Upper lobe of right lung (tissue), 1 donor: Measurements from ENCODE around the gene ALK. TPM values are rescaled to one million over a fixed set of nuclear protein-coding genes. Genes with fewer than 3 reads are reported as not detected.

ENCODE experiments used
- ATAC-seq: fragments of 200-7000 bp; cut with Tn5 transposase; one replicate; pipeline ENCODE4 v1.9.1; 2020; ENCODE audit warnings: mild to moderate bottlenecking, moderate library complexity
- DNase-seq: peaks from one replicate; pipeline ENCODE4 v3.0.0-alpha.2; 2020
- H3K27ac ChIP-seq: fragments of 200-600 bp; one replicate; pipeline ENCODE4 v1.8.0; 2022
- H3K27me3 ChIP-seq: fragments of 200-600 bp; one replicate; pipeline ENCODE4 v1.8.0; 2022; ENCODE audit warnings: mild to moderate bottlenecking
- H3K36me3 ChIP-seq: fragments of 200-600 bp; one replicate; pipeline ENCODE4 v1.8.0; 2022
- H3K4me1 ChIP-seq: fragments of 200-600 bp; one replicate; pipeline ENCODE4 v1.8.0; 2022
- H3K4me3 ChIP-seq: fragments of 200-600 bp; one replicate; pipeline ENCODE4 v1.8.0; 2022; ENCODE audit warnings: mild to moderate bottlenecking
- H3K9me3 ChIP-seq: fragments of 200-600 bp; one replicate; pipeline ENCODE4 v1.8.0; 2022
- intact Hi-C: fragments of 100-400 bp; cut with DNase I; formaldehyde crosslinking; loops from one replicate; pipeline ENCODE4 v1.11.0; 2022
- total RNA-seq: library from RNA; stranded (reverse); fragmentation: NEBNext Ultra II Directional; extraction: Animal tissue kit (Norgen Biotek cat#: 25700); gene quantifications from one replicate; pipeline ENCODE4 v1.2.1, GENCODE V29; 2021
- TF ChIP-seq, protein P1 (sequence below): fragments of 200-600 bp; IDR thresholded peaks from one replicate; pipeline ENCODE4 v1.8.0; 2022; ENCODE audit warnings: antibody characterized with exemption
- donor health status: DM: no; HTN: yes; CAD: no; lungs with severe emphysema.

The ALK gene
- total RNA-seq, 1 donor from 2014 or later: not detected

DNA sequence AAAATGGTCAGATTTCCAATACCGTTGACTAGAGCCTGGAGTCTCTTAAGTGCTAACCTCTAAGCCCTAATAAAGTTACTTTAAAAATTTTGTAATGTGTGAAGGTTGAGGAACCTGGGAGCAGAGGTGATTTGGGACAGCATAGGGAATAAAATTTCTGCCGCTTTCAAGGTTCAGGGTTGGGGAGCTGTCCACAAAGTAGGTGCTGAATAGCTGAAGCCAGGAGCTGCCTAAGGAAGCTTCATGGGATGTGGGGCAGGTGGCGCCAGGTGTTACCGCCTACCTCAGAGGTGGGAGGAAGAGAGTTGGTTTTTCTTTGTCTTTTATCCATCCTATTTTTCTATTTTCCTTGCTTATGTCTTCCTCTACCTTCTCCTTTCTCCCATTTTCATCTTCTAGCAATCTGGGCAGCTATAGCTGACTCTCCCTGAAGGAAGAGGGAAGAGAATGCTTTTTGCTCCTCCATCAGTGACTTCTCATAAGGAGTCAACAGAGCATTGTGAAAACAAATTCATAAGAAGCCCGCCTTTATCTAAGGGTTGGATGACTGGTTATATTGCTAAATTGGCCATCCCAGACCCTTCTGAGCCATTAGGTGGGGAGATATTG, 627.5 kb downstream of the ALK start:
- intact Hi-C loops: no loop called here
- Histone ChIP-seq H3K4me1 (no peaks in the 10 kb centered on the region), H3K4me3 (no peak overlapping the region), H3K36me3 (no peaks in the 10 kb centered on the region), H3K27me3 (no peaks in the 10 kb centered on the region), H3K9me3 (no peaks in the 10 kb centered on the region), H3K27ac (no peak overlapping the region)
- peak; percentile 18 for DNase-seq
- TF ChIP-seq, protein P1, sequence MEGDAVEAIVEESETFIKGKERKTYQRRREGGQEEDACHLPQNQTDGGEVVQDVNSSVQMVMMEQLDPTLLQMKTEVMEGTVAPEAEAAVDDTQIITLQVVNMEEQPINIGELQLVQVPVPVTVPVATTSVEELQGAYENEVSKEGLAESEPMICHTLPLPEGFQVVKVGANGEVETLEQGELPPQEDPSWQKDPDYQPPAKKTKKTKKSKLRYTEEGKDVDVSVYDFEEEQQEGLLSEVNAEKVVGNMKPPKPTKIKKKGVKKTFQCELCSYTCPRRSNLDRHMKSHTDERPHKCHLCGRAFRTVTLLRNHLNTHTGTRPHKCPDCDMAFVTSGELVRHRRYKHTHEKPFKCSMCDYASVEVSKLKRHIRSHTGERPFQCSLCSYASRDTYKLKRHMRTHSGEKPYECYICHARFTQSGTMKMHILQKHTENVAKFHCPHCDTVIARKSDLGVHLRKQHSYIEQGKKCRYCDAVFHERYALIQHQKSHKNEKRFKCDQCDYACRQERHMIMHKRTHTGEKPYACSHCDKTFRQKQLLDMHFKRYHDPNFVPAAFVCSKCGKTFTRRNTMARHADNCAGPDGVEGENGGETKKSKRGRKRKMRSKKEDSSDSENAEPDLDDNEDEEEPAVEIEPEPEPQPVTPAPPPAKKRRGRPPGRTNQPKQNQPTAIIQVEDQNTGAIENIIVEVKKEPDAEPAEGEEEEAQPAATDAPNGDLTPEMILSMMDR: no peak
- ATAC-seq: peak; percentile 60

DNA sequence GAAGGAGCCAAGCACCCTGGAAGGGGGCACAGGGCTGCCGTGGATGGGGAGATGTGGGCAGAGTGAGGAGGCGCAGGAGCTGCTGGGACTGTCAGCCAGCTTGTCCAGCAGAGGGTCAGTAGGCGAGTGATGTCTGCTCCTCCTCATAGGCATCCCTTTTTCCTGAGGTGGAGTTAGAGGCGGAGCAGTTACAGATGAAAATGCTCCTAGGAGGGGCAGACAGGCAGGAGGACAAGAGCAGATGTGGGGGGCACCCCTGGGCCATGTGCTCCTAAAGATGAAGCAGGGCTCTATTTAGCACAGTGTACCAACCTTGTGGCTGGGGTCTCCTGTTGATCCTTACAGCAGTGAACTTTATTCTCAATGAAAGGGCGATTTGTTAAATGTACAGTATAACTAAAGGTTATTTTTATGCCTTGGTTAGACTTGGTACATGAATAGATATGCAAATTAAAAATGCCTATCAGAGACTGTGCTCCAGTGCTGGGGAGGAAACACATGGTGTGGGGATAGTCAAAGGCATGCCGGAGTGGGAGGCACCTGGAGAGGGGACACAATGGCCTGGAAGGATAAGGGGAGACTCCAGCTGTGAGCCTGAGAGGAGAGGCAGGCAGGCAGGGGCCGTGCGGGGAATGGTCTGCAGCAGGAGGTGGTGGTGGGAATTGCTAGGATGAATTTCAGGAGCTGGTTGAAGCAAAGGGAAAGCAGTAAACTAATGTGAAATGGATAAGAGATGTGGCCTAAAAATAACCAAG, 630.9 kb downstream of the ALK start:
- Histone ChIP-seq H3K27me3 (no peaks in the 10 kb centered on the region), H3K4me1 (no peaks in the 10 kb centered on the region), H3K36me3 (no peaks in the 10 kb centered on the region), H3K27ac (no peak overlapping the region), H3K9me3 (no peaks in the 10 kb centered on the region), H3K4me3 (no peak overlapping the region)
- intact Hi-C loops: no loop called here
- TF ChIP-seq, protein P1: no peak
- ATAC-seq (no peak), DNase-seq (no peak)

DNA sequence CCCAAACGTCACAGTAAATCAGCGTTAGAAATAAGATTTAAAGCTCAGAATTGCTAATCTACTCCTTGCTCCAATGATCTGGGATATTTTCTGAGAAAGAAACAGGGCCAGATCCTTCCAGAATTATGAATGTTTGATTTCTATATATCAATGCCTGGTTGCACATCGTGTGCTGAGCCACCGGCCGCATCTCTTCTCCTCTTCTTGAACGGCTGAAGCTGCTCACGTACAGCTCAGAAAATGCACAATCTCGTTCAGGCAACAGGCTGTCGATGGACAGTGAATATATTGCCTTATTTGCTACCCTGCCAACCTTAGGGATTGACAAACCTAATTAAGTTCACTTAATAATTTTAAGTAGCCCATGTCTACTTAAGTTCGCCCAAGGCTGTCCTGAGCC, 636.7 kb downstream of the ALK start:
- TF ChIP-seq, protein P1: no peak
- no peaks in the 10 kb centered on the region for H3K9me3 ChIP-seq
- no peaks in the 10 kb centered on the region for H3K4me1 ChIP-seq
- no peaks in the 10 kb centered on the region for H3K27me3 ChIP-seq
- no peak for DNase-seq
- intact Hi-C loops: no loop called here
- no peak overlapping the region for H3K4me3 ChIP-seq
- H3K36me3 ChIP-seq: no peaks in the 10 kb centered on the region
- H3K27ac ChIP-seq: no peak overlapping the region
- no peak for ATAC-seq

DNA sequence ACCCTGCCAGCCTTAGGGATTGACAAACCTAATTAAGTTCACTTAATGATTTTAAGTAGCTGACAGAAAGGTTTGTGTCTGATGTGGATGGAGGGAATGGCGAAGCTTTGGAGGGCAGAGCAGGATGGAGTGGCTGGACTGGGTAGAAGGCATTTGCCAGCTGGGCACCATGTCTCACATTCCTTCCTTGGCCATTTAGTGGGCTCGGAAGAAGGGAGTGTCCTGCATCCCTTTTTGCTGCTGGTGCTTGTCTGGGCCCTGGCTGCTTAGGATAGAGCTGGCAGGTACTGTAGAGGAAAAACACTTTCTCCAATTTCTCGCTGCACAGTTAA, 639.5 kb downstream of the ALK start:
- ATAC-seq: no peak
- Histone ChIP-seq H3K27ac (no peak overlapping the region), H3K4me1 (no peaks in the 10 kb centered on the region), H3K4me3 (no peak overlapping the region), H3K27me3 (no peaks in the 10 kb centered on the region), H3K9me3 (no peaks in the 10 kb centered on the region), H3K36me3 (no peaks in the 10 kb centered on the region)
- no peak for DNase-seq
- TF ChIP-seq, protein P1: no peak
- intact Hi-C loops: no loop called here

DNA sequence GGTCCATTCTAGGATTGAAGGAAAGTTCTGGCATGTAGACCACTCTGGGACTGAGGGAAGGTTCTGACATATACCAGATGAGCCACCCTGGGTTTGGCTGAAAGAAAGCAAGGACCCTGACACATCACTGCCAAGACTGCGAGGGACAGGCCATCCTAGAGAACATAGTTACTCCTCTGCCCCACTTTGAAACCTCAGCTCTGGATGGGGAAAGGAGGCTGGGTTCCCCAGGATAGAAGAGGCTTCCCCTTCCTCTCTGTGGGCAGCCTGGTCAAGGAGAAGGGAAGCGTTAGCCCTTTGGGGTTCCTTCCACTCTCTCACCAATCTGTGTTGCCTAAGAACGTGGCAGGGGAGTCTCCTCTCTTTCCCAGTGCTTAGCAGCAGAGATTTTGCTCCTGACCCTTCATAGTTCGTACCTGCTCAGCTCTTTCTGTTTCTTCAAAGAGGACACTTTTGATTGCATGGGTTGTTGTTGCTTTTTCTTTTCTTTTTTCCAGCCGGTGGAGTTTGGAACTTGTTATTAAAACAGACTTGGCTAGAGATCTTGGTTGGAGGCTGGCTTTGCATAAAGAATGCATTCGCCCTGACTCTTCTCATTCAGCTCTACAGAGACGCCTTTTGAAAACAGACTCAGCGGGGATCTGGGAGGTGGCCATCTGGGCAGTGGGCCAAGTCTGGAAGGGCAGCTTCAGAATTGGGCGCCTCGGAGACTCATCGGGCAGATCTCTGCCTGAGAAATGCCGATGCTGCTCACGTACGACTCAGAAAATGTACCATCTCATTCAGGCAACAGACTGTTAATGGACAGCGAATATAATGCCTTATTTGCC, 640.1 kb downstream of the ALK start:
- H3K9me3 ChIP-seq: no peaks in the 10 kb centered on the region
- H3K36me3 ChIP-seq: no peaks in the 10 kb centered on the region
- no peaks in the 10 kb centered on the region for H3K4me1 ChIP-seq
- H3K4me3 ChIP-seq: no peak overlapping the region
- TF ChIP-seq, protein P1: no peak
- ATAC-seq (no peak), DNase-seq (peak; percentile 15)
- no peaks in the 10 kb centered on the region for H3K27me3 ChIP-seq
- intact Hi-C loops: no loop called here
- no peak overlapping the region for H3K27ac ChIP-seq
